ENCODE data around the gene PNLIPRP1.

The PNLIPRP1 gene

DNA sequence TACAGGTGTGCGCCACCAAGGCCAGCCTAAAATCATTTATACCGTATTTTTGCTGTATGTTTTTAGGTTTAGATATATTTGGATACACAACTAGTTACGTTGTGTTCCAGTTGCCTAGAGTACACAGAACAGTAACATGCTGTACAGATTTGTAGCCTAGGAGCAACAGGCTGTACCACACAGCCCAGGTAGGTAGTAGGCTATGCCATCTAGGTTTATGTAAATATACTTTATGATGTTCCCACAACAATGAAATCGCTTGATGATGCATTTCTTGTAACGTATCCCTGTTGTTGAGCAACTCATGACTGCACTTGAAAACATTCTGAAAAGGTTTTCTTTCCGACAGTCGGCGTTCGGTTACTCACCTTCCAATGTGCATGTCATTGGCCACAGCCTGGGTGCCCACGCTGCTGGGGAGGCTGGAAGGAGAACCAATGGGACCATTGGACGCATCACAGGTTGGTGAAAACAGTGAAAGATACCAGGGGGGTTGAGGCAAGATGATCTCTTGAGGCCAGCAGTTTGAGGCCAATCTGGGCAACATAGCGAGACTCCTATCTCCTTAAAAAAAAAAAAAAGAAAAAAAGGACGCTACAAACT, 37.3 kb upstream of the PNLIPRP1 start:
- TF ChIP-seq, protein P1, sequence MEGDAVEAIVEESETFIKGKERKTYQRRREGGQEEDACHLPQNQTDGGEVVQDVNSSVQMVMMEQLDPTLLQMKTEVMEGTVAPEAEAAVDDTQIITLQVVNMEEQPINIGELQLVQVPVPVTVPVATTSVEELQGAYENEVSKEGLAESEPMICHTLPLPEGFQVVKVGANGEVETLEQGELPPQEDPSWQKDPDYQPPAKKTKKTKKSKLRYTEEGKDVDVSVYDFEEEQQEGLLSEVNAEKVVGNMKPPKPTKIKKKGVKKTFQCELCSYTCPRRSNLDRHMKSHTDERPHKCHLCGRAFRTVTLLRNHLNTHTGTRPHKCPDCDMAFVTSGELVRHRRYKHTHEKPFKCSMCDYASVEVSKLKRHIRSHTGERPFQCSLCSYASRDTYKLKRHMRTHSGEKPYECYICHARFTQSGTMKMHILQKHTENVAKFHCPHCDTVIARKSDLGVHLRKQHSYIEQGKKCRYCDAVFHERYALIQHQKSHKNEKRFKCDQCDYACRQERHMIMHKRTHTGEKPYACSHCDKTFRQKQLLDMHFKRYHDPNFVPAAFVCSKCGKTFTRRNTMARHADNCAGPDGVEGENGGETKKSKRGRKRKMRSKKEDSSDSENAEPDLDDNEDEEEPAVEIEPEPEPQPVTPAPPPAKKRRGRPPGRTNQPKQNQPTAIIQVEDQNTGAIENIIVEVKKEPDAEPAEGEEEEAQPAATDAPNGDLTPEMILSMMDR (IDR thresholded peaks at IDR 0.05; ENCODE audit: low read depth, low read length, missing control alignments): no peak

DNA sequence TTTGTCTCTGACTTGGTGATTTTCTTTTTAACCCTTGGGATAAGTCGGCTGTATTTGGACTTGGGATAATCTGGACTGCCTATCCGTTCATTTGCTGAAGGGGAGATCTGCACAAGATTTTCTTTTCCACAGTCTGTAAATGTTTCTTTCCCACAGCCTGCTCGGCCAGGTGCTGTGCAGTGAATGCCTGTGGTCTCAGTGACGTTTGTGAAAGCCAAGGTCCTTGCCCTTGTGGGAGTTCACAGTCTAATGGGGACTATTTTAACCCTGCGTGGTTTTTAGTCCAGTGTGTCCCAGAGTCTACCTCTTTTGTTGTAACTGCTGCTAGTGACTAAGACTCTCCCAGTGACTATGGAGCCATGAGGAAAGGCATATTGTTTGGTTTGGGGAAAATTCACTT, 36.1 kb upstream of the PNLIPRP1 start:
- Histone ChIP-seq H3K27ac (no peak overlapping the region), H3K4me3 (ENCODE audit: low read depth, low read length) (no peak overlapping the region), H3K27me3 (replicated peaks) (no peaks in the 10 kb centered on the region), H3K36me3 (replicated peaks) (no peaks in the 10 kb centered on the region)
- DNase-seq: no peak
- in situ Hi-C loops (cut with HindIII; ENCODE audit: low pct_ligation_motif_present, low sequenced_read_pairs): no loop called here
- TF ChIP-seq, protein P1 (IDR thresholded peaks at IDR 0.05; ENCODE audit: low read depth, low read length, missing control alignments): no peak

More for the DNA sequence above, 37.3 kb upstream of the PNLIPRP1 start:
- H3K27ac ChIP-seq: no peak overlapping the region
- in situ Hi-C loops (cut with HindIII; ENCODE audit: low pct_ligation_motif_present, low sequenced_read_pairs): no loop called here
- no peak overlapping the region for H3K4me3 ChIP-seq (ENCODE audit: low read depth, low read length)
- no peaks in the 10 kb centered on the region for H3K27me3 ChIP-seq (replicated peaks)
- no peaks in the 10 kb centered on the region for H3K36me3 ChIP-seq (replicated peaks)
- DNase-seq: no peak

DNA sequence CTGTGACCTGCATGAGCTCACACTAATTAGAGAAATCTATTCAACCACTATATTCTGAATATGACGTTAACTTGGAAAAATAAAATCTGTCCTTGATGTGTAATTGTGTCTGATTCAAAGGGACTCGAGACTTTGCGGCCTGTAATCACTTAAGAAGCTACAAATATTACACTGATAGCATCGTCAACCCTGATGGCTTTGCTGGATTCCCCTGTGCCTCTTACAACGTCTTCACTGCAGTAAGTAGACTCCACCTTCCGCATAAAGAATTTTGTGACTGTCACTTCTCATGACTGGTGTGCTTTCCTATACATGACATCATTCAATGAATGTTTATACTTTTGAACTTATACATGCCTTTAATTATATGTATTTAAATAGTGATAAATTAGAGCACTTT, 34.9 kb upstream of the PNLIPRP1 start:
- Histone ChIP-seq H3K4me3 (ENCODE audit: low read depth, low read length) (no peak overlapping the region), H3K36me3 (replicated peaks) (no peaks in the 10 kb centered on the region), H3K27ac (no peak overlapping the region), H3K27me3 (replicated peaks) (no peaks in the 10 kb centered on the region)
- in situ Hi-C loops (cut with HindIII; ENCODE audit: low pct_ligation_motif_present, low sequenced_read_pairs): no loop called here
- TF ChIP-seq, protein P1 (IDR thresholded peaks at IDR 0.05; ENCODE audit: low read depth, low read length, missing control alignments): no peak
- no peak for DNase-seq

DNA sequence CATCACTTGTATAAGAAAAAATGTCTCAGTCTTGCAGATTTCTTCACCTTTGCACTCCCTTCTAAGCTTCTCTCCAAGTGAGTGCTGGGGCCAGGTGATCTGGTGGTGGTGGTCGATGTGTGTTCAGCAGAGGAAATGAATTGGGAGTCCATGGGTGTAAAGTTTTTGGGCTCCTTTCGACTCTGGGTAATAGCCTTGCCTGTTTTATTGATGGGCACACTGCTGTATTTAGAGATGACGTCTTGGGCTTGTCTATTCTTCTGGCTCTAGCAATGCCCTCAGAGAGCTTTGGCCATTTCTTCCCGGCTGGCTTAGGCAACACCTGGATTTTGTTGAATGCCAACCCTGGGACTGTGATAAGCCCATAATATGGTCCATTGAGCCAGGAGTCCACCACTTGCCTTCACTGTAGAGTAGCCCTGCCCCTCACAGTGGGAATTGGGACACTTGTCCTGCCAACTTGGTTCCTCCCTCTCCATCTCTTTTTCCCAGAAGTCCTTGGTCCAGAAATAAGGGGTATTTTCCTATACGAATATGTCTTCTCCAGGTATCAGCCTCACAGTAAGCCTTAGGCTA, 33.4 kb upstream of the PNLIPRP1 start:
- in situ Hi-C loops (cut with HindIII; ENCODE audit: low pct_ligation_motif_present, low sequenced_read_pairs): no loop called here
- TF ChIP-seq, protein P1 (IDR thresholded peaks at IDR 0.05; ENCODE audit: low read depth, low read length, missing control alignments): no peak

DNA sequence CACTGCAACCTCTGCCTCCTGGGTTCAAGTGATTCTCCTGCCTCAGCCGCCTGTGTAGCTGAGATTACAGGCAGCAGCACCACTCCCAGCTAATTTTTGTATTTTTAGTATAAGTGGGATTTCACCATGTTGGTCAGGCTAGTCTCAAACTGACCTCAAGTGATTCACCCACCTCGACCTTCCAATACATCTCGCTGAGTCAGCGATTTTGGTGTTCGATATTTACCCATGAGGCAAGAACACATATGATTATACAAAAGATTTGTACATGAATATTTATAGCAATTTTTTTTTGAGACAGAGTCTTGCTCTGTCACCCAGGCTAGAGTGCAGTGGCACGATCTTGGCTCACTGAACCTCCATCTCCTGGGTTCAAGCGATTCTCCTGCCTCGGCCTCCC, 25.2 kb upstream of the PNLIPRP1 start:
- in situ Hi-C loops (cut with HindIII; ENCODE audit: low pct_ligation_motif_present, low sequenced_read_pairs): no loop called here
- Histone ChIP-seq H3K36me3 (replicated peaks) (no peaks in the 10 kb centered on the region), H3K4me3 (ENCODE audit: low read depth, low read length) (no peak overlapping the region), H3K27me3 (replicated peaks) (no peaks in the 10 kb centered on the region), H3K27ac (no peak overlapping the region)
- DNase-seq: no peak
- TF ChIP-seq, protein P1 (IDR thresholded peaks at IDR 0.05; ENCODE audit: low read depth, low read length, missing control alignments): no peak

More for the DNA sequence above, 33.4 kb upstream of the PNLIPRP1 start:
- Histone ChIP-seq H3K36me3 (replicated peaks) (no peaks in the 10 kb centered on the region), H3K4me3 (ENCODE audit: low read depth, low read length) (no peak overlapping the region), H3K27ac (no peak overlapping the region), H3K27me3 (replicated peaks) (no peaks in the 10 kb centered on the region)
- no peak for DNase-seq

DNA sequence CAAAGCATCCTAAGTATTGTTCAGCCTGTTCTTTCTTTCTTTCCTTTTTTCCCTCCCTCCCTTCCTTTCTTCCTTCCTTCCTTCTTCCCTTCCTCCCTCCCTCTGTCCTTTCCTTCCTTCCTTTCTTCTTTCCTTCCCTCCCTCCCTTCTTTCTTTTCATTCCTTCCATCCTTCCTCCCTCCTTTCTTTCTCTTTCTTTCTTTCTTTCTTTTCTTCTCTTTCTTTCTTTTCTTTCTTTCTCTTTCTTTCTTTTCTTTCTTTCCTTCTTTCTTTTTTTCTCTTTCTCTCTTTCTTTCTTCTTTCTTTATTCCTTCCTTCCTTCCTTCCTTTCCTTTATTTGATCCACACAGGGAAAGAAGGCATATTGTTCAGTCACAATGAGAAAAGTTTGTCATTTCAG, 23.8 kb upstream of the PNLIPRP1 start:
- Histone ChIP-seq H3K4me3 (ENCODE audit: low read depth, low read length) (no peak overlapping the region), H3K27ac (no peak overlapping the region), H3K27me3 (replicated peaks) (no peaks in the 10 kb centered on the region), H3K36me3 (replicated peaks) (no peaks in the 10 kb centered on the region)
- in situ Hi-C loops (cut with HindIII; ENCODE audit: low pct_ligation_motif_present, low sequenced_read_pairs): no loop called here
- TF ChIP-seq, protein P1 (IDR thresholded peaks at IDR 0.05; ENCODE audit: low read depth, low read length, missing control alignments): no peak
- DNase-seq: no peak
